SK-N-SH (cell line): ENCODE measurements around the gene UGP2.

Source experiments
- EP300 ChIP-seq, 2 experiments: IDR thresholded peaks; 2 replicates each; pipeline versions ENCODE4 v1.4.0 to v1.6.1; 2012; ENCODE audit warnings: borderline replicate concordance in 1 of 2, low read depth in 1 of 2, low read length in 1 of 2
- EZH2phosphoT487 ChIP-seq: fragments of 200-600 bp; sonication (generic); IDR thresholded peaks from 2 replicates; pipeline ENCODE4 v1.6.1; 2017; ENCODE audit warnings: low read depth, mixed run types, mild to moderate bottlenecking, antibody characterized with exemption, moderate library complexity, borderline replicate concordance
- TCF12 ChIP-seq: IDR thresholded peaks from 2 replicates; pipeline ENCODE4 v1.4.0; 2012
- TF ChIP-seq, protein P1 (sequence below): fragments of 200-600 bp; sonication (generic); IDR thresholded peaks from 2 replicates; pipeline ENCODE4 v1.6.1; 2017; ENCODE audit warnings: antibody characterized with exemption, mild to moderate bottlenecking, moderate library complexity
- TF ChIP-seq, protein P2 (sequence below): IDR thresholded peaks from 2 replicates; pipeline ENCODE4 v1.6.1; 2012; ENCODE audit warnings: mild to moderate bottlenecking, low read depth, low read length, moderate library complexity

DNA sequence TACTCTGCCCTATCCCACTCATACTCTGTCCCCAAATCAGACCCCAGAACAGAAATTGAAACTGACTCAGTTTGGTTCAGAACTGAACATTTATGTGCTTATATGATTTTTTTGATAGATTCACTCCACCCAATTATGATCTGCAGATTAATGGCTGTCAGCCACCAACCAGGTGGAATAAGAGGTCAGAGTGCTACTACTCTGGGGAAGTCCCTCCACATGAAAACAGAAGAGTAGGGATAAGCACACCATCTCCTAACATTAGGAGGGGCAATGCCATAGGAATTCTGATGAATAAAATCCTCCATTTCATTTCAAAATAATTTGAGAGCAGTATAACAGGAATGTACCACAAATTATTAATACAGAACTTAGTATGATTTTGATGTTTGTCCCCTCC, 36.3 kb upstream of the UGP2 start:
- TF ChIP-seq, protein P1, sequence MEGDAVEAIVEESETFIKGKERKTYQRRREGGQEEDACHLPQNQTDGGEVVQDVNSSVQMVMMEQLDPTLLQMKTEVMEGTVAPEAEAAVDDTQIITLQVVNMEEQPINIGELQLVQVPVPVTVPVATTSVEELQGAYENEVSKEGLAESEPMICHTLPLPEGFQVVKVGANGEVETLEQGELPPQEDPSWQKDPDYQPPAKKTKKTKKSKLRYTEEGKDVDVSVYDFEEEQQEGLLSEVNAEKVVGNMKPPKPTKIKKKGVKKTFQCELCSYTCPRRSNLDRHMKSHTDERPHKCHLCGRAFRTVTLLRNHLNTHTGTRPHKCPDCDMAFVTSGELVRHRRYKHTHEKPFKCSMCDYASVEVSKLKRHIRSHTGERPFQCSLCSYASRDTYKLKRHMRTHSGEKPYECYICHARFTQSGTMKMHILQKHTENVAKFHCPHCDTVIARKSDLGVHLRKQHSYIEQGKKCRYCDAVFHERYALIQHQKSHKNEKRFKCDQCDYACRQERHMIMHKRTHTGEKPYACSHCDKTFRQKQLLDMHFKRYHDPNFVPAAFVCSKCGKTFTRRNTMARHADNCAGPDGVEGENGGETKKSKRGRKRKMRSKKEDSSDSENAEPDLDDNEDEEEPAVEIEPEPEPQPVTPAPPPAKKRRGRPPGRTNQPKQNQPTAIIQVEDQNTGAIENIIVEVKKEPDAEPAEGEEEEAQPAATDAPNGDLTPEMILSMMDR = no peak
- TF ChIP-seq TCF12 (no peak), EP300 (IDR thresholded peaks at IDR 0.05; ENCODE audit: borderline replicate concordance in 1 of 2, low read depth in 1 of 2, low read length in 1 of 2) (no peak), EZH2phosphoT487 (no peak)
- TF ChIP-seq, protein P2, sequence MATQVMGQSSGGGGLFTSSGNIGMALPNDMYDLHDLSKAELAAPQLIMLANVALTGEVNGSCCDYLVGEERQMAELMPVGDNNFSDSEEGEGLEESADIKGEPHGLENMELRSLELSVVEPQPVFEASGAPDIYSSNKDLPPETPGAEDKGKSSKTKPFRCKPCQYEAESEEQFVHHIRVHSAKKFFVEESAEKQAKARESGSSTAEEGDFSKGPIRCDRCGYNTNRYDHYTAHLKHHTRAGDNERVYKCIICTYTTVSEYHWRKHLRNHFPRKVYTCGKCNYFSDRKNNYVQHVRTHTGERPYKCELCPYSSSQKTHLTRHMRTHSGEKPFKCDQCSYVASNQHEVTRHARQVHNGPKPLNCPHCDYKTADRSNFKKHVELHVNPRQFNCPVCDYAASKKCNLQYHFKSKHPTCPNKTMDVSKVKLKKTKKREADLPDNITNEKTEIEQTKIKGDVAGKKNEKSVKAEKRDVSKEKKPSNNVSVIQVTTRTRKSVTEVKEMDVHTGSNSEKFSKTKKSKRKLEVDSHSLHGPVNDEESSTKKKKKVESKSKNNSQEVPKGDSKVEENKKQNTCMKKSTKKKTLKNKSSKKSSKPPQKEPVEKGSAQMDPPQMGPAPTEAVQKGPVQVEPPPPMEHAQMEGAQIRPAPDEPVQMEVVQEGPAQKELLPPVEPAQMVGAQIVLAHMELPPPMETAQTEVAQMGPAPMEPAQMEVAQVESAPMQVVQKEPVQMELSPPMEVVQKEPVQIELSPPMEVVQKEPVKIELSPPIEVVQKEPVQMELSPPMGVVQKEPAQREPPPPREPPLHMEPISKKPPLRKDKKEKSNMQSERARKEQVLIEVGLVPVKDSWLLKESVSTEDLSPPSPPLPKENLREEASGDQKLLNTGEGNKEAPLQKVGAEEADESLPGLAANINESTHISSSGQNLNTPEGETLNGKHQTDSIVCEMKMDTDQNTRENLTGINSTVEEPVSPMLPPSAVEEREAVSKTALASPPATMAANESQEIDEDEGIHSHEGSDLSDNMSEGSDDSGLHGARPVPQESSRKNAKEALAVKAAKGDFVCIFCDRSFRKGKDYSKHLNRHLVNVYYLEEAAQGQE = no peak
